Kidney capillary endothelial cell (primary cell): ENCODE measurements around the gene CNTNAP2.
"Not testable (repeated sequence)": the region's sequence is repeated elsewhere in the genome, so short reads cannot be mapped to it uniquely, and the experiment has no call there.

Experiments used
- DNase-seq: peaks from one replicate; pipeline ENCODE4 v3.0.0-alpha.2; 2018; ENCODE audit warnings: low spot score

Gene CNTNAP2

DNA sequence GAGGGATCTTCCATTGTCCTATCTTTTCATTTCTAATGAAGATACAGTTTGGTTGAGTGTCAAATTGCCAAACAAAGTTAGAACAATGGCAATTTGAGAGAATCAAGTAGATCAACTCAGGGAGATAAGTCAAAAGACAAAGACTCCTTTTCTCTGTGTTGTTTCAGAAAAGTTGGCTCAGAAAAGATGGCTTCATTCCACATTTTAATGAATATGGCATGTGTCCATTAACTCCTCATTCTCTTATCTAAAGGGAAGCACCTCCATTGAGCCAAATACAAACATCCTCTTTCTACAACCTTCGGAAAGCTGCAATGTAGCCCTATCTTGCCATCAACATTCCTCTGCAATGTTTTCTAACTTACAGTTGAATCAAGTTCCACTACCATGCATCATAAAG, 1535.0 kb downstream of the CNTNAP2 start:
- DNase-seq: no peak

DNA sequence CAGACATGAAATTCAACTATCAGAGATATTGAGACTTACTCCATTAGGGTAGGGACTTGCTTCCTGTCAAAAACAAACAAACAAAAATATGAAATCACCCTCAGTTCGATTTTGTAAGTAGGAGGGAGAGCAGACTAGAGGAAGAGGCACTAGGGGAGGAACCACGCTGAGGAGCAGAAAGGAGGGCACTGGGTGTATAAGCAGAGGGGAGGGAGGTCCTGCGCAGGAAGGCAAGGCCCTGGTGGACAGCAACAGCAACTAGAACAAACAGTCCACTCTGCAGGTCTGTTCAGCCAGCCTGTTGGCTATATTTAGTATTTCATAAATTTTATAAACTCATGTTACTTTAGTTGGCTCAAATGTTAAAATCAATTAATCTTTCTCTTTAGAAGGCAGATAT, 1536.9 kb downstream of the CNTNAP2 start:
- DNase-seq: no peak

DNA sequence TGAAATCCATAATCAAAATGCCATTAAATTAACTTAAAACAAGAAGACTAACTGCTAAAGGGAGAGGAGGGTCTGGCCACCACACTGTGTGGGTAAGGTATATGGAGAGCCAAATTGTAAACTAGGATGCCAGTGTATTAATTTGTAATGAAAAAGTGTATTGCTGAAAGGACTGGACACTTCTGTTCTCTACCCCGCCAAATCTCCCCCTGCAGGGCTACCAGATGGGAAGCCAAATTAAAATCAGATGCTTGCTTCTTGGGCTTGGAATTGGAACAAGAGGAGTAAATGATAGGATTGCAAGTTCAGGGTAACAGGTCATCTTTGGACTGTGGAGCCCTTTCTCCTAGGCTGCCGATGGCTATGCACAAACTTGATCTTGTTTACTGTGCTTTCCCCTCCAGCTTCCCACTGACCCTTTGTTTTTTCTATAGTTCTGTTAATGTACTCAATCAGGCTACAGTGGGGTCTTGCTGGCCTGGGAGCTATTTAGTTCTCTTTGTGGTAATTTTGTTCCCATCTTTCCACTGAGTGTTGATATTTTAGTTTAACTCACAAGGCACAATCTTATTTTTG, 1541.9 kb downstream of the CNTNAP2 start:
- no peak for DNase-seq

DNA sequence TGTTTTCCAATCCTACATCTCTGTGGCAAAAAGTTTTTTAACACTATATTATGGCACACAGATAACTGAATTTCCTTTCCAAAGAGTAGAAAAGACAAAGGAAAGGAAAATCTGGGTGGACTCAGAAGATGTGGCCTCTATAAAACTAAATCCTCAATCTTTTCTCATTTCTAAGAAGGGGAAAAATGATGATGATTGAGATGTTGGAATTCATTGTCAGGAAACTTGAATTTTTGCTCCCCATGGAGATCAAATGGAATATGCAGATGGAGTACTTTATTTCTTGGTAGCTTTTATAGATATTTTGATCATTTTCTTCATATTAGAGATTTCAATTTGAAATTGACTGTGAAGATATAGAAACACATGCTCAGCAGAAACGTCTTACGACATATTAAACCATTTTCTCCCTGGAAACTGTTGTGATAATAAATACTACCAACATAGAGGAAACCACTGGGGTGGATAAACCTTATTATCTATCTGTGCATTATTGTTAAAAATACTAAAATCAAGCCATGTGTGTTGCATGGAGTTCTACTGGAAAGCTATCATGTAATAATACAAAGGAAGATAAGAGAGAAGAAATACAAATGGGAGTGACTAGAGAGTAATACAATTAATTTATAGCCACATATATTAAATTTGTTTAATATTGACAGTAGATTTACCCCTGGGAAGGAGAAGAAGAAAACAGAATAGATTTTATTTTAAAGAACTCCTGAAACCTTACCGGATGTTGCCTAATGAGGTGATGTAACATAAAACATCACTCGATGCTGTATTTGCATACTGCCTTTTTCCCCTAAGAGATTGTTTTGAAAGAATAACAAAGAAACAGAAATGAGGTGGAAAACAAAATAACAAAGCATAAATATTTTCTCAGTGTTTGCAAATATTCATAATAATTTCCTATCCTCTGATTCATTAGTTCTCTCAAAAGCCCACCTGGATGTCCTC, 1542.7 kb downstream of the CNTNAP2 start:
- DNase-seq: no peak

DNA sequence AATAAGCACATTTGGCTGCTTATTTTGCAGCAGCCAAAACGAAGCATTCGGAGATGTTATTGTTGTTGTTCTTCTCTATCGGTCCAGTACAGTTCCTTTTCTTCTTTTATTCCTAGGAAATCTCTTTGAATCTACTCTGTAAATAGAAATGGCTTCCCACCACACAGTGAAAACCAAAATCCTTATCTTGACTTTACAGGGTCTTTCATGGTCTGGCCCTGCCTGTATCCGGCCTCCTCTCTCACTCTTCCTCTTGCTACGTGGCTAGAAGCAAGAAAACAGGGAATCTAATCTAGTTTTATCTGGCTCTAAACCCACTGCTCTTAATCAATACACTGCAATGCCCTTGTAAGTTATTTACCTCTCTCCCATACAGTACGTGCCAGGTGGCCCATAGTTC, 1547.9 kb downstream of the CNTNAP2 start:
- no peak for DNase-seq

DNA sequence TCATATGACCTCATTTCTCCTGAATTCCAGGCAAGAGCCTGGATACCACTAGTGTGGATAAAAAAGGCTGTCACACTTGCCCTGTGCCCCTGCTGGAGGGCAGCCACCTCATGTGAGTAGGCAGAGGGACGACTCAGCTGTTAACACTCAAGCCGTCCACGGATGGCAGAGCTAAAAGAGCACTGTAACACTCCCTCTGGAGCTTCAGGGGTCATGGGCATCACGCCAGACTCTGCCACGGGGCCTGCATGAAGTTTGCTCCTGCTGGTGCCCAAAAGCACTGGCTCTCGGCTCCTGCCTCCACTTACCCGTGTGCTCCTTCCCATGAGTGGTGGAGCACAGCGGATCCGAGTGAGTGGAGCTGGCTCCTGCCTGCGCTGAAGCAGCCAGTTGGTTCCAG, 1554.2 kb downstream of the CNTNAP2 start:
- DNase-seq: no peak

DNA sequence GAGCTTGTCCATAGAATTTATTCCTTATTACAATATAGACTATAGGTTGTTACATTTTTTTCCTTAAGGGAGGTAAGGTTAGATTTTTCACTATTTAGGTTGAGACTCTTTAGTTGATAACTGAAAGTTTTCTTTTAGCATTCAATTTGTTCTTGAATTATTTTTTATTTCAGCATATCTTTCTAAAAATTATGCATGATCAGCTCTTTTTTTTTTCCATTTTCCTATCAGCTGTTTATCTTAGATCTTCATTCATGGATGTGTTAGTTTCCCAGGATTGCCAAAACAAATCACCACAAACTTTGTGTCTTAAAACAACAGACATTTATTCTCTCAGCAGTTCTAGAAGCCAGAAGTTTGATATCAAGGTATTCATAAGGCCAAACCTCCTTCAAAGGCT, 1558.1 kb downstream of the CNTNAP2 start:
- no peak for DNase-seq

DNA sequence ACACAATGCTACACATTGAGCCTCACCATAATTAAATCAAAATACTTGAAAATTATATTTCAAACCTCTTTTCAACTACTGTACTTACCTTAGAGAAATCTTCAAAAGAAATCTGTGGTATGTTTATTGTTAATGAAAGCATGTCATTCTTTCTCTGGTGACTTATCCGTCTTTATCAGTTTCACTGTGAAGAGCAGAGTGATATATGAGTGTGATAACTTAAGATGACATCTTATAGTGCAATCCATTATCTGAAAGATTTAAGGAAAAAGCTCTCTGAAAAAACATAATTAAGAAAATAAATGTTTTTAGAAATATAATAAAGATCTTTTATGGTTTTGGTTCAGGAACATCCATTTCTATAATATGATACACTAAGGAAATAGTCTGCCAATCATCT, 1562.3 kb downstream of the CNTNAP2 start:
- no peak for DNase-seq

DNA sequence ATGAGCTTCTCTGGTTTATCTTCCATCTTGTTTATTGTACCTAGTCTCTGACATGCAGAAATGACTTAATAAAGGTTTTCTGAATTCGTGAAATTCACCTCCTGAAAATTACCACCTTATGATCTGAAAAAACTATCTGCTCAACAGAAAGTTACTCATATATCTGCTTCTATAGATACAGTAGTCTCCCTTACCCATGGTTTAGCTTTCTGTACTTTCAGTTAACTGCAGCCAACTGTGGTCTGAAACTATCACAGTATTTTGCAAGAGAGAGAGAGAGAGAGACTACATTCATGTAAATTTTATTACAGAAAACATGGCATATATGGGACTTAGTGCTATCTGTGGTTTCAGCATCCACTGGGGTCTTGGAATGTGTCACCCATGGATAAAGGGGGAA, 1564.9 kb downstream of the CNTNAP2 start:
- no peak for DNase-seq

DNA sequence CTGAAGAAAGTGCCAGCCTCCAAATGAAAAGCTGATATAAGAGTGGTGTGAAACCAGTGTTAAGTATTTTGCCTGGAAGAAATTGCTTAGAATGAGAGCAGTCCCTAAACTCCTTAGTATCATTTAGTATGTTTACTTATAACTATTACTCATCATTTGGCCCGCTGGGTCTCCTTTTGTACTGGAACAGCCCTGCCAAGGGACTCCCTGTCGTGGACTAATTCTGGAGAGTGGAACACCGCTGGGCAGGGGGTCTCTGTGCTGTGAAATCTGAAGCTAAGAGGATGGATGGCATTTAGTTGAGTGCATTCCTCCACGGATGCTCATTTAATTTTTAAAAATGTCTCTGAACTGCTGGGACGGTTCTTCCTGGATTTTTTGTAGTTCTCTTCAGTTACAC, 1584.1 kb downstream of the CNTNAP2 start:
- no peak for DNase-seq

DNA sequence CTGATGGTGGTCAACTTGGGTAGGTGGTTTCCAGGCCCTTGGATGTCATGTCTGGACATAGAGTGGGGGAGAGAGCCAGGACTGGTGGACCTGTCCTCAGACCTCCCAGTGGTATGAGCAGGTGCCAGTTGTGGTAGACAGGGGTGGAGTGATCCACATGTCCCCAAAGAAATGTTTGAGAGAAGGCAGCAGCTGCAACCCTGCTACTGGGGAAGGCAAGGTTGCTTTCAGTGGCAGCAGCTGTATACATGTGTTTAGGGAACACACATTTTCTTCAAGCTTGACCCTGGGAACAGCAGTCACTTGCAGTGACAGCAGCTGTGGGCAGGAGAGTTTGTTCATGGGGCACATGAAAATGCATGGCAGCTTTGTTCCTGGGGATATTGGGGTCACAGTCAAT, 1591.3 kb downstream of the CNTNAP2 start:
- DNase-seq: no peak

DNA sequence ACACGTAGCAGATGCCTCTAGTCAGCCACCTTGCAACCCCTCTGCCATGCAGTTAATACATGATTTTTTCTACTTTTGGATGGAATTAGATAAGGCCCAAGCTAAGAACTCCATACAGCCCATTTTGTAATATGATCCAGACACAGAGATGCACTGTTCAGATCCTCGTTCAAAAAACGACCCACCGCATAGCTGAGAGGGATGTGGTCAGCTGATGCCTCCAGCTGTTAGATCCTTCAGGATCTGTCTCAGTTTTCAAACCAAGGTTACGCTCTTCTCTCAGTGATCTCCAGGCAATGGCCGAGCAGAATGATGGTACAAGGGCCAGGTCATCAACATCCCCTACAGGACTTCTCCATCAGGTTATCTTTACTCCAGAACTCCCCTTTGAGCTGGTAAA, 1592.3 kb downstream of the CNTNAP2 start:
- no peak for DNase-seq

DNA sequence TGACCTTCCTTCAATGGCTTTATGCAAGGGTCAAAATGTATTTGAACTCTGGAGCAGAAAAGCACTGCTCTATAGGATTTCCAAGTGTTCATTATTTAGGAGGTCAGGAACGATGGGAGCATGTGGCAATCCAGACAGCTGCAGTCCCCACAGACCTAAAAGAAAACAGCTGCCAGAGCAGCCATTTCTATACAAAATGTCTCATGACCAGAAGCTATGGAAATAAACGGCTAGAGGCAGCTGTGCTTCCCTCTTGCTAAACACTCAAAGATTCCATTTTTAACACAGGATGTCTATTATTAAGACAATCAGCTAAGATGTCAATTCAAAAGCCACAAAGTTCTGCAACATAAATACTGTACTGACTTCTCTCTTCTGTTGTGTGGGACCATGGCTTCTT, 1594.8 kb downstream of the CNTNAP2 start:
- no peak for DNase-seq

DNA sequence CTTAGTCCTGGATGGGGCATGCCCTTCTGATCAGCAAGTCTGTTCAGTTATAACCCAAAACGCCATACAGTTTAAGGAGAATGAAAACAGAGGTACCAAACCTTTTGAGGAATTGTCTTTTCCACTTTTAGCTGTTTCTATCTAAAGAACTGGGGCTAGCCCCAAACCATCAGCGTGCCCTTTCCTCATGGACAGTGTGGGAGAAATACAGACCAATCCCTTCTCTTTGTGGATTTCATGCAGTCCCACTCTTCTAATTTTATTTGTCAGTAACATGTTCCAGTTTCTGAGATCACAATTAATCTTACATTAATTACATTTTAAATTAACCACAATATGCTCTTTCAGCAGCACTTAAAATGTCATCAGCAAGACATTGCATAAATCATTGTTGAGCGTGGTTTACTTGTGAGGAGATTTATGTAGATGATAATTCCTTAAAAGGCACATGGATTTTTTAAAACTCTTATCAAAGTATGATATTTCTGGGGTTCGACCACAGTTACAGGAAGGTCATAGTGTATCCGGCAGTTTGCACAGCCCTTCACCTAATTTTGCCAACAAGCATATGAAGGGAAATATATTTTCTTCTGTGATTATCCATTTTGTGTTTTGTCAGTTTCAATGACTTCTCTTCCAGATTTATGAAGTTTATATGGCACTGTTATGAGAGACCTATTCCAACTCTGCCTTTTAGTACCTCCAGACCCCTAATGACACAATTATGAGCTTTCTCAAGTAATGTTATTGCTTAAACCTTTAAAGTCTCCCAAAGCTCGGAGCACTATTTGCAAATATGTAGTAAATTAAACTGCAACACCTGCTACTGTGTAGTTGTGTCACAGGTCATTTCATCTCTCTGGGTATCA, 1605.6 kb downstream of the CNTNAP2 start:
- no peak for DNase-seq

DNA sequence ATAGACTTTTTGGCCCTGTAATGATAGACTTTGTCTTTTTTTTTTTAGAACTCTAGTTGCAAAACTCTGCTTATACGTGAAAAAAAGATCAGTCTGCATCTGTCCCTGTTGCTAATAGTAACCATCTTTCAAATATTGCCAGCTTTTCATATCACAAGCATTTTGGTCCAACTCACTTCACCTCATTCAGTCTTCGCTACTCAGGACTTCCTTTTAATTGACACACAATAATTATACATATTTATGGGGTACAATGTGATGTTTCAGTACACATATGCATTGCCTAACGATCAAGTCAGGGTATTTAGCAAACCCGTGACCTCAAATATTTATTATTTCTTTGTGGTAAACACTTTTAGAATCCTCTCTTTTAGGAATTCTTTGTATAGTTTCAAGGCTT, 1606.9 kb downstream of the CNTNAP2 start:
- DNase-seq: no peak

DNA sequence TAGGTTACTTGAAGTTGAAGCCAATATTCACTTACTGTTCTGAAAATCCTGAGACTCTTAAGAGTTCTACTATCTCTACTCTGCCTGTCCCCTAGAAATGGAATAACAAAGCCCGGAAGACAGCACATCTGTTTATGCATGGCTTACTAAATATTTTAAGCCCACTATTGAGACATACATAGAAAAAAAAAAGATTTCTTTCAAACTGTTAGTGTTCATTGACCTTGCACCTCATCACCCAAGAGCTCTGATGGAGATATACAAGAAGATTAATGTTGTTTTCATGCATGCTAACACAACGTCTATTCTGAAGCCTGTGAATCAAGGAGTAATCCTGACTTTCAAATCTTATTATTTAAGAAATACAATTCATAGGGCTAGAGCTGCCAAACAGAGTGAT, 1614.7 kb downstream of the CNTNAP2 start:
- no peak for DNase-seq

DNA sequence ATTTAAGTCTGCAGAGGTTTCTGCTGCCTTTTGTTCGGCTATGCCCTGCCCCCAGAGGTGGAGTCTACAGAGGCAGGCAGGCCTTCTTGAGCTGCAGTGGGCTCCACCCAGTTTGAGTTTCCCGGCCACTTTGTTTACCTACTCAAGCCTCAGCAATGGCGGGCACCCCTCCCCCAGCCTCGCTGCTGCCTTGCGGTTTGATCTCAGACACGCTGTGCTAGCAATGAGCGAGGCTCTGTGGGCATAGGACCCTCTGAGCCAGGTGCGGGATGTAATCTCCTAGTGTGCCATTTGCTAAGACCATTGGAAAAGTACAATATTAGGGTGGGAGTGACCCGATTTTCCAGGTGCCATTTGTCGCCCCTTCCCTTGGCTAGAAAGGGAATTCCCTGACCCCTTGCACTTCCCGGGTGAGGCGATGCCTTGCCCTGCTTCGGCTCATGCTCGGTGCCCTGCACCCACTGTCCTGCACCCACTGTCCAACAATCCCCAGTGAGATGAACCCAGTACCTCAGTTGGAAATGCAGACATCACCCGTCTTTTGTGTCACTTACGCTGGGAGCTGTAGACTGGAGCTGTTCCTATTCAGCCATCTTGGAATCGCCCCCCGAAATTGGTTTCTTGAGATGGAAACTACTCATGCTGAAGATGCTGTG, 1621.1 kb downstream of the CNTNAP2 start:
- DNase-seq: not testable (repeated sequence)

DNA sequence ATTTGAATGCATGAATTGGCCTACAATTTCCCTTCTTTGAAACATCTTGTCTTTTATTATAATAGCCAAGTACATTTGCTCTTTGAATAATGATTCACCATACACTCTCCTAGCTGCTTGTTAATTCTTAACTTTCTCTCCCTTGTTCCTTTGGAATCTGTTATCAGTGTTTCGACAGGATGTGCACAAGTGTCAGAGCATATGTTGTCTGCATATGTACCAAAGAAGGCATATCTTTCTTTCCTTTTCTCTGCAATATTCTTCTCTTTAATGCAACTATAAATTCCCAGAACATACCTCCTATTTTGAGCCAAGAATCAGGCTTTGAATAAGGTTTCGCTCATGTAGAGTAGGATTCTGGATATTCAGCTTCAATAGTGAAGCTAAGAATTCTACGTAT, 1625.7 kb downstream of the CNTNAP2 start:
- no peak for DNase-seq

DNA sequence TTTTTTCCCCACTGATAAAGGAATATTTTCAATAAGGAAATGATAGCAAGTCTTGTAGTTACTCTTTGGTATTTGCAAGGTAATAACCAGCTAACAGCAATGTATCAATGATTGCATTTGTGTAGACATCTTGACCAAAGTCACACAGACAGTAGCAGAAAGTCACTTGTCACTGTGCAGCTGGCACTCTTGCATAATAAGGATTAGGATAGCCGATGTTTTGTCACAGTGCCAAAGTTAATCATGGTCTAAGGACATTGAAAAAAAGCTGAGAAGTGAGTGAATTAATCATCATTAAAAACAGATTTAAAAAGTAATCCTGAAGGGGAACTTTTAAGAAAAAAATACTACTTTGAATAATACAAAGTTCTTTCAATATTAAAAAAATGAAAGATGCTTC, 1639.7 kb downstream of the CNTNAP2 start:
- DNase-seq: no peak

DNA sequence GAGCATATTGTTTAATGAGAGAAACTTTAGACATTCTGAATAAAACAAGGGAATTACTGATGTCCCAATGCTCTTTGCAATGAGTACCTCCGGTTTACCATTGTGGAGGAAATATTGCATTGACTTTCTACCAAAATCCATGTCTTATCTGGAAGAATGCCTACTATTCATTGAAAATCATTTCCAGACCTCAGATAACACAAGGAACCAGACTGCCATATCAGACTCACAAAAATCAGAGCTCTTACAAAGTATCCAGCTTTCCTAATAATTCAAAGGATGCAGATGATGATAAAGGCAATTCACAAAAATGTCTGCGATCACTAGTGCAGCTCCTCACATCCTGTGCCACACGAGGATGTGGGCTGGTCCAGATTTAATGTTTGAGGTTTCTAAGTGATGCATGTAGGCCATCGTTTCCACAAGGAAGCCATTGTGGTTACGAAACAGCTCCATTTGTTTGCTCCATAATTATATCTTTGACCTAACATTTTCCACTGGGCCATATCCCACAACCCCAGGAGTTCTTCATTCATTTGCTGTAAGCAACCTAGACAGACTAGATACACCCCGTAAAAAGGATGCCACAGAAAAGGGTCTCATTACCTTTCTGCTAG, 1642.8 kb downstream of the CNTNAP2 start:
- DNase-seq: no peak

DNA sequence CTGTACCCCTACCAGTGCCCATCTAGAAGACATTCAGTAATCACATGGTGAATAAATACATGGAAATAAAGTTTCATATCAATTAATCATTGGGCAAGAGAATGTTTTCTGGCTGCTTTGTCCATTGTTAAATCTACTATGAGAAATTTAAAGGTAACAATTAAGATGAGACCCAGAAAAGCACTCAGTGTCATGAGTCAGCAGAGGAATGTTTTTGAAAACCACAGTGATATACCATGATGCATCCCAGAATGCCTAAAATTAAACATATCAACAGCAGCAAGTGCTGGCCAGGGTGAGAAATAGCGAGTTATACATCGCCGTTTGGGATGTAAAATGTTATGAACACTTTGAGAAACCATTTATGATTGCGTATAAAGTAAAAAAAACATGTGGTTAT, 1648.7 kb downstream of the CNTNAP2 start:
- no peak for DNase-seq

DNA sequence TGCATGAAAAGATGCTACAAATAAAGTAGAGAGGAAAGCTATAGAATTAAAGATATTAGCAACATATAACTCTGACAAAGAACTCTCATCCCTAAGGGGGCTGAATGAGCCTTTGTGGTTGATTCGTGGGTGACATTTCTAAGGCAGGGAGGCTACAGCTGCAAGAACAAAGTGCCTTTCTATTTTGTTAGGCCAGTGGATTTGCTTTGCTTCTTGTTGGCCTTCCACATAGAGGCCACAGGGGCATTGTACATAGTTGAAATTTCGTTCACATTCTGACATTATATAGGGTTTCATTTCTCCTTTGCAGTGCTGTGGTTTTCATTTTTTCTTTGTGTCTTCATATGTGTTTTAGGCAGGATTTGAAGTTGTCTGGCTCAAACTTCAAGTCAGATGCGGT, 1654.7 kb downstream of the CNTNAP2 start:
- no peak for DNase-seq
